Endothelial cell of umbilical vein (primary cell): ENCODE results near the gene ZNF544.

Source experiments
- EZH2 ChIP-seq: IDR thresholded peaks from 2 replicates; pipeline ENCODE4 v1.6.1; 2012; ENCODE audit warnings: borderline replicate concordance, low read depth, mild to moderate bottlenecking, moderate library complexity, low read length, inconsistent platforms; ENCODE audit not compliant: severe bottlenecking
- FOS ChIP-seq: IDR thresholded peaks from 2 replicates; pipeline ENCODE4 v1.6.1; 2011; ENCODE audit warnings: mild to moderate bottlenecking, low read length, moderate library complexity, borderline replicate concordance; ENCODE audit not compliant: insufficient read depth
- GATA2 ChIP-seq: IDR thresholded peaks from 2 replicates; pipeline ENCODE4 v1.7.0; 2011; ENCODE audit warnings: low read depth, mild to moderate bottlenecking, moderate library complexity, mixed read lengths, low read length; ENCODE audit not compliant: insufficient read length, insufficient read depth
- JUN ChIP-seq: IDR thresholded peaks from 2 replicates; pipeline ENCODE4 v1.6.1; 2011; ENCODE audit warnings: borderline replicate concordance, low read depth; ENCODE audit not compliant: insufficient read length, insufficient read depth
- MYC ChIP-seq: IDR thresholded peaks from one replicate; pipeline ENCODE4 v1.6.1; 2011; ENCODE audit warnings: mild to moderate bottlenecking, low read depth, low read length
- POLR2A ChIP-seq: IDR thresholded peaks from 2 replicates; pipeline ENCODE4 v1.6.1; 2012; ENCODE audit warnings: low read depth, mild to moderate bottlenecking, control low read depth, low read length
- POLR2AphosphoS5 ChIP-seq: IDR thresholded peaks from 2 replicates; pipeline ENCODE4 v1.6.1; 2012; ENCODE audit warnings: low read depth, mild to moderate bottlenecking, control low read depth, low read length, moderate library complexity; ENCODE audit not compliant: insufficient read depth
- TF ChIP-seq, protein P1 (sequence below), 2 donors: IDR thresholded peaks; 1 replicate in 1 of 2; 2 replicates in 1 of 2; pipeline ENCODE4 v1.5.1; 2011; ENCODE audit warnings: low read length in 2 of 2, mild to moderate bottlenecking in 2 of 2, moderate library complexity in 2 of 2, control low read depth in 1 of 2, inconsistent platforms in 1 of 2, low read depth in 1 of 2; ENCODE audit not compliant: insufficient read depth in 1 of 2; ENCODE audit errors: extremely low read depth in 1 of 2
- TF ChIP-seq, protein P2 (sequence below): IDR thresholded peaks from 2 replicates; pipeline ENCODE4 v1.6.1; 2011; ENCODE audit not compliant: insufficient read depth, insufficient read length

DNA sequence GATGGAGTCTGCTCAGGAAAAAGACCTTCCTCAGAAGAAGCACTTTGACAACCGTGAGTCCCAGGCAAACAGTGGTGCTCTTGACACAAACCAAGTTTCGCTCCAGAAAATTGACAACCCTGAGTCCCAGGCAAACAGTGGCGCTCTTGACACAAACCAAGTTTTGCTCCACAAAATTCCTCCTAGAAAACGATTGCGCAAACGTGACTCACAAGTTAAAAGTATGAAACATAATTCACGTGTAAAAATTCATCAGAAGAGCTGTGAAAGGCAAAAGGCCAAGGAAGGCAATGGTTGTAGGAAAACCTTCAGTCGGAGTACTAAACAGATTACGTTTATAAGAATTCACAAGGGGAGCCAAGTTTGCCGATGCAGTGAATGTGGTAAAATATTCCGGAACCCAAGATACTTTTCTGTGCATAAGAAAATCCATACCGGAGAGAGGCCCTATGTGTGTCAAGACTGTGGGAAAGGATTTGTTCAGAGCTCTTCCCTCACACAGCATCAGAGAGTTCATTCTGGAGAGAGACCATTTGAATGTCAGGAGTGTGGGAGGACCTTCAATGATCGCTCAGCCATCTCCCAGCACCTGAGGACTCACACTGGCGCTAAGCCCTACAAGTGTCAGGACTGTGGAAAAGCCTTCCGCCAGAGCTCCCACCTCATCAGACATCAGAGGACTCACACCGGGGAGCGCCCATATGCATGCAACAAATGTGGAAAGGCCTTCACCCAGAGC lies 16.2 kb upstream of the ZNF544 start:
- TF ChIP-seq EZH2, result no peak
- TF ChIP-seq POLR2A, result no peak
- TF ChIP-seq, protein P1, sequence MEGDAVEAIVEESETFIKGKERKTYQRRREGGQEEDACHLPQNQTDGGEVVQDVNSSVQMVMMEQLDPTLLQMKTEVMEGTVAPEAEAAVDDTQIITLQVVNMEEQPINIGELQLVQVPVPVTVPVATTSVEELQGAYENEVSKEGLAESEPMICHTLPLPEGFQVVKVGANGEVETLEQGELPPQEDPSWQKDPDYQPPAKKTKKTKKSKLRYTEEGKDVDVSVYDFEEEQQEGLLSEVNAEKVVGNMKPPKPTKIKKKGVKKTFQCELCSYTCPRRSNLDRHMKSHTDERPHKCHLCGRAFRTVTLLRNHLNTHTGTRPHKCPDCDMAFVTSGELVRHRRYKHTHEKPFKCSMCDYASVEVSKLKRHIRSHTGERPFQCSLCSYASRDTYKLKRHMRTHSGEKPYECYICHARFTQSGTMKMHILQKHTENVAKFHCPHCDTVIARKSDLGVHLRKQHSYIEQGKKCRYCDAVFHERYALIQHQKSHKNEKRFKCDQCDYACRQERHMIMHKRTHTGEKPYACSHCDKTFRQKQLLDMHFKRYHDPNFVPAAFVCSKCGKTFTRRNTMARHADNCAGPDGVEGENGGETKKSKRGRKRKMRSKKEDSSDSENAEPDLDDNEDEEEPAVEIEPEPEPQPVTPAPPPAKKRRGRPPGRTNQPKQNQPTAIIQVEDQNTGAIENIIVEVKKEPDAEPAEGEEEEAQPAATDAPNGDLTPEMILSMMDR (IDR thresholded peaks at IDR 0.05; ENCODE audit: extremely low read depth in 1 of 2, insufficient read depth in 1 of 2, low read depth in 1 of 2, low read length in 2 of 2), result no peak
- TF ChIP-seq GATA2, result no peak
- TF ChIP-seq POLR2AphosphoS5, result no peak
- no peak for TF ChIP-seq JUN
- TF ChIP-seq, protein P2, sequence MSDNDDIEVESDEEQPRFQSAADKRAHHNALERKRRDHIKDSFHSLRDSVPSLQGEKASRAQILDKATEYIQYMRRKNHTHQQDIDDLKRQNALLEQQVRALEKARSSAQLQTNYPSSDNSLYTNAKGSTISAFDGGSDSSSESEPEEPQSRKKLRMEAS, result no peak
- no peak for TF ChIP-seq FOS
- TF ChIP-seq MYC, result no peak
